Fibroblast of pulmonary artery (primary cell): ENCODE data around the gene CACNA2D4.

Source experiments
- DNase-seq: peaks from one replicate; pipeline ENCODE4 v3.0.0-alpha.2; 2010; ENCODE audit warnings: low read depth
- H3K4me3 ChIP-seq: replicated peaks from 2 replicates; pipeline ENCODE4 v1.5.1; 2011; ENCODE audit warnings: low read depth, mild to moderate bottlenecking, control low read depth, low read length, moderate library complexity
- CTCF ChIP-seq: IDR thresholded peaks from 2 replicates; pipeline ENCODE4 v1.5.1; 2011; ENCODE audit warnings: mild to moderate bottlenecking, control low read depth, low read length, inconsistent platforms; ENCODE audit errors: missing control alignments

CACNA2D4 gene

GRCh38 chr12:1768615-1769014 lies 149.8 kb downstream of the CACNA2D4 start:
- DNase-seq = no peak
- no peak for TF ChIP-seq CTCF

DNA sequence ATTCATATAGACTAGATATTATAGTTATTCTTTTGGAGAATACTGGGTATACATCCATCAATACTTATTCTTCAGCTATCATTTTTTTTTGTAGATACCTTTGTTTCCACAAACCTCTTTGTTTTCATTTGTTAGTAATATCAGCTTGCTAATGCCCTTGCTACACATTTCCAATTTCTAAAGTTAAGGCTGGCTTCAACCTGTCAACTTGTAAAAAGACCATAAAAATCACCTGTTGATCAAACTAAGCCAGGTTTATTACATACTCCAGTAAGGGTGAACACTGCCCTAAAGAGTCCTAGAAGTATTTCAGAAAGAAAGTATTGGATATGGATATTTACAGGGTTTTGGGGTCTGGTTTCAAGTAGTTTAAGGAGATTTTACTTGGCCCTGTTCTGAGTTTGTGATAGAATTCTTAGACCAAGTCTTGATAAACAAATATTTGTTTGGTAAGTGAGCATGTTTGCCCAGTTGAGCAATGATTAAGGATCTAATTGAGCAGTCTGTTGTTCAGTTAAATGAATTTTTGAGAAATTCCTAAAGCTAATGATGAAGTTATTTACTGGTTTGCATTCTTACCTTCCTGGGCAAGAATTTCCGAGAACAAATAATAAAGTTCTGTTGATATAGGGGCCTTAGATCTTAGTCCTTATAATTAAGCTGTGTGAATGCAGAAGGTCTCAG lies 150.9 kb downstream of the CACNA2D4 start:
- TF ChIP-seq CTCF = no peak

More at GRCh38 chr12:1768615-1769014, 149.8 kb downstream of the CACNA2D4 start:
- no peak overlapping the region for H3K4me3 ChIP-seq

GRCh38 chr12:1766110-1766509 lies 152.3 kb downstream of the CACNA2D4 start:
- H3K4me3 ChIP-seq = no peak overlapping the region
- DNase-seq = no peak
- TF ChIP-seq CTCF = no peak

More for the DNA sequence above, 150.9 kb downstream of the CACNA2D4 start:
- H3K4me3 ChIP-seq = no peak overlapping the region
- no peak for DNase-seq

GRCh38 chr12:1763153-1763552 lies 155.3 kb downstream of the CACNA2D4 start:
- H3K4me3 ChIP-seq = no peak overlapping the region
- no peak for TF ChIP-seq CTCF
- DNase-seq = no peak

DNA sequence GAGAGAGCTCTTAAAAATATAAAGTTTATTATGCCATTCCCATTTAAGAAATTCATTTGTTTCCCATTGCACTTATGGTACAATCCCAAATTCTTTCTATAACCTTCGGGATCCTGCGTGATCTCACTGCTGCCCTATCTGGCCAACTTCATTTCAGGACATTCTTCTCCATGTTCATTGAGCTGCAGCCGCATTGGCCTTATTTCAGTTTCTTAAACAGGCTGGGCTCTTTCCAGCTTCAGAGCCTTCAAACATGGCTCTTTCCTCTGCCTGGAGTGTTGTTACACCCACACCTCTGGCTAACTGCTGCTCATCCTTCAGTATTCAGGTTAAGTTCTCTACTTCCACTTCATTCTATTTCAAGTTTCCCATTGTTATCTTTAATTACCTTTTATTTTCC lies 156.6 kb downstream of the CACNA2D4 start:
- DNase-seq = no peak
- H3K4me3 ChIP-seq = no peak overlapping the region
- TF ChIP-seq CTCF = no peak

GRCh38 chr12:1760566-1761382 lies 157.7 kb downstream of the CACNA2D4 start:
- TF ChIP-seq CTCF = no peak
- no peak overlapping the region for H3K4me3 ChIP-seq
- peak; percentile 50 for DNase-seq
